H1 (cell line): ENCODE results near the gene ETV7. TPM values are rescaled to one million over a fixed set of nuclear protein-coding genes. Genes with fewer than 3 reads are reported as not detected.
A peak's percentile ranks its signal among the peaks of the same experiment; 100 is the strongest.

Source experiments
- CTCF ChIA-PET: fragments of 300-600 bp; sonication (Branson Sonifier 250); formaldehyde crosslinking; loops from one replicate; lab custom pipeline; 2021; ENCODE audit not compliant: partially characterized antibody; lab: Charles Lee
- POLR2A ChIA-PET: fragments of 300-600 bp; sonication (Branson Sonifier 250); formaldehyde crosslinking; loops from one replicate; lab custom pipeline; 2021; ENCODE audit warnings: inconsistent platforms; ENCODE audit not compliant: partially characterized antibody; lab: Charles Lee
- DNase-seq, 2 experiments: peaks; one replicate each; pipeline versions ENCODE4 v3.0.0 to v3.0.0-alpha.2; 2010 to 2022; ENCODE audit warnings: low spot score in 2 of 2, low read depth in 1 of 2, mixed read lengths in 1 of 2
- FAIRE-seq: peaks from 2 replicates; lab custom pipeline; 2011; peaks lifted over from hg19 to GRCh38; lab: Jason Lieb, UNC
- H2AFZ ChIP-seq: 2 replicates; pipeline ENCODE4 v1.8.1; 2012; ENCODE audit warnings: low read length, inconsistent platforms
- H2AK5ac ChIP-seq: 2 replicates; pipeline ENCODE4 v1.6.1; 2013; ENCODE audit warnings: low read depth, low read length
- H2BK120ac ChIP-seq: replicated peaks from 2 replicates; pipeline ENCODE3; 2013; ENCODE audit warnings: low read depth, low read length, inconsistent platforms
- H2BK12ac ChIP-seq: 2 replicates; pipeline ENCODE4 v1.6.1; 2013; ENCODE audit warnings: low read depth, low read length
- H2BK15ac ChIP-seq: 2 replicates; pipeline ENCODE4 v1.6.1; 2013; ENCODE audit warnings: low read length
- H2BK20ac ChIP-seq: 2 replicates; pipeline ENCODE4 v1.6.1; 2013; ENCODE audit warnings: low read length
- H2BK5ac ChIP-seq: 2 replicates; pipeline ENCODE4 v1.6.1; 2013; ENCODE audit warnings: low read depth, low read length
- H3K14ac ChIP-seq: 2 replicates; pipeline ENCODE4 v1.6.1; 2013; ENCODE audit warnings: inconsistent platforms; ENCODE audit not compliant: insufficient read length
- H3K18ac ChIP-seq: 2 replicates; pipeline ENCODE4 v1.6.1; 2013; ENCODE audit warnings: low read length; ENCODE audit errors: extremely low read depth
- H3K23ac ChIP-seq: 2 replicates; pipeline ENCODE4 v1.6.1; 2013; ENCODE audit warnings: inconsistent platforms; ENCODE audit not compliant: insufficient read length
- H3K23me2 ChIP-seq: 2 replicates; pipeline ENCODE4 v1.6.1; 2013; ENCODE audit warnings: low read depth, low read length
- H3K27ac ChIP-seq: 2 replicates; pipeline ENCODE4 v1.6.1; 2011; ENCODE audit warnings: low read depth, low read length, inconsistent platforms
- H3K27me3 ChIP-seq, 4 experiments: replicated peaks in 1 of 4; 1 replicate in 1 of 4; 2 replicates in 3 of 4; pipeline versions ENCODE4 v1.6.1 to v1.8.1; 2011 to 2013; ENCODE audit warnings: low read length in 3 of 4, mild to moderate bottlenecking in 3 of 4, inconsistent platforms in 2 of 4, mixed read lengths in 2 of 4, moderate library complexity in 1 of 4; ENCODE audit not compliant: control insufficient read depth in 3 of 4, insufficient read depth in 3 of 4; ENCODE audit errors: extremely low read depth in 1 of 4
- H3K36me3 ChIP-seq, 4 experiments: 2 replicates each; pipeline versions ENCODE4 v1.6.1 to v1.8.1; 2011 to 2013; ENCODE audit warnings: mild to moderate bottlenecking in 4 of 4, low read length in 3 of 4, moderate library complexity in 2 of 4, control low read depth in 1 of 4, inconsistent platforms in 1 of 4; ENCODE audit not compliant: insufficient read depth in 4 of 4, control insufficient read depth in 2 of 4
- H3K4ac ChIP-seq: replicated peaks from 2 replicates; pipeline ENCODE3; 2013; ENCODE audit warnings: low read length, low read depth, mixed read lengths, inconsistent platforms; ENCODE audit not compliant: insufficient read length
- H3K4me1 ChIP-seq, 4 experiments: replicated peaks in 1 of 4; 1 replicate in 1 of 4; 2 replicates in 3 of 4; pipeline versions ENCODE4 v1.6.1 to v1.8.1; 2011 to 2013; ENCODE audit warnings: low read length in 3 of 4, inconsistent platforms in 2 of 4, mixed read lengths in 1 of 4; ENCODE audit not compliant: insufficient read depth in 4 of 4, control insufficient read depth in 3 of 4
- H3K4me2 ChIP-seq, 2 experiments: 2 replicates each; pipeline versions ENCODE4 v1.6.1 to v1.8.1; 2011 to 2013; ENCODE audit warnings: low read depth in 2 of 2, low read length in 2 of 2, control low read depth in 1 of 2, inconsistent platforms in 1 of 2, mild to moderate bottlenecking in 1 of 2; ENCODE audit not compliant: insufficient read depth in 1 of 2
- H3K4me3 ChIP-seq, 4 experiments: fragments of 200-600, 300-600 bp in 1 of 4; sonication (generic), shearing (Covaris generic), sonication (Bioruptor Twin) in 1 of 4; 2 replicates each; pipeline versions ENCODE4 v1.5.1 to v1.8.1; 2011 to 2016; ENCODE audit warnings: low read length in 4 of 4, low read depth in 3 of 4, control low read depth in 2 of 4, inconsistent platforms in 2 of 4, mild to moderate bottlenecking in 2 of 4, mixed read lengths in 1 of 4, moderate library complexity in 1 of 4; ENCODE audit not compliant: insufficient read depth in 2 of 4; ENCODE audit errors: extremely low read depth in 1 of 4
- H3K56ac ChIP-seq: replicated peaks from 2 replicates; pipeline ENCODE3; 2013; ENCODE audit warnings: low read depth, mild to moderate bottlenecking, mixed read lengths, low read length, inconsistent platforms; ENCODE audit not compliant: insufficient read length
- H3K79me1 ChIP-seq: 2 replicates; pipeline ENCODE4 v1.6.1; 2013; ENCODE audit warnings: low read depth, low read length, control low read depth
- H3K79me2 ChIP-seq, 2 experiments: 2 replicates each; pipeline versions ENCODE4 v1.6.1 to v1.8.1; 2012 to 2013; ENCODE audit warnings: low read length in 2 of 2, mild to moderate bottlenecking in 2 of 2, inconsistent platforms in 1 of 2; ENCODE audit not compliant: insufficient read depth in 2 of 2, control insufficient read depth in 1 of 2
- H3K9ac ChIP-seq, 4 experiments: replicated peaks in 1 of 4; 1 replicate in 1 of 4; 2 replicates in 3 of 4; pipeline versions ENCODE4 v1.6.1 to v1.8.1; 2011 to 2013; ENCODE audit warnings: low read depth in 3 of 4, low read length in 3 of 4, control low read depth in 2 of 4, mild to moderate bottlenecking in 2 of 4, moderate library complexity in 2 of 4, inconsistent platforms in 1 of 4; ENCODE audit errors: extremely low read depth in 1 of 4
- H3K9me3 ChIP-seq, 2 experiments: 2 replicates each; pipeline versions ENCODE4 v1.6.1 to v1.8.1; 2012 to 2013; ENCODE audit warnings: mild to moderate bottlenecking in 2 of 2, moderate library complexity in 2 of 2, control low read depth in 1 of 2, inconsistent platforms in 1 of 2, low read depth in 1 of 2, low read length in 1 of 2, mixed read lengths in 1 of 2; ENCODE audit not compliant: insufficient read depth in 2 of 2
- H4K20me1 ChIP-seq, 2 experiments: replicated peaks in 1 of 2; 2 replicates each; pipeline versions ENCODE3 to v1.8.1; 2011 to 2013; ENCODE audit warnings: inconsistent platforms in 2 of 2, low read length in 2 of 2, mild to moderate bottlenecking in 1 of 2; ENCODE audit not compliant: insufficient read depth in 2 of 2, control insufficient read depth in 1 of 2
- H4K5ac ChIP-seq: 2 replicates; pipeline ENCODE4 v1.6.1; 2013; ENCODE audit warnings: low read length, low read depth, mixed read lengths, inconsistent platforms; ENCODE audit not compliant: insufficient read length
- H4K8ac ChIP-seq: 2 replicates; pipeline ENCODE4 v1.8.0; 2013; ENCODE audit warnings: mild to moderate bottlenecking, moderate library complexity, low read length, inconsistent platforms; ENCODE audit not compliant: insufficient read depth; ENCODE audit errors: extremely low read depth
- H4K91ac ChIP-seq: replicated peaks from 2 replicates; pipeline ENCODE3; 2013; ENCODE audit warnings: low read length, mixed read lengths, inconsistent platforms; ENCODE audit not compliant: insufficient read length
- CBX5 ChIP-seq: fragments of 300-800, 300-1000 bp; sonication (generic); IDR thresholded peaks from 2 replicates; pipeline ENCODE4 v1.7.1; 2016; ENCODE audit warnings: antibody characterized with exemption, low read length, low read depth
- CBX8 ChIP-seq: fragments of 300-800, 300-1000 bp; sonication (generic); IDR thresholded peaks from 2 replicates; pipeline ENCODE4 v1.7.1; 2016; ENCODE audit warnings: low read depth, low read length, borderline replicate concordance
- CEBPB ChIP-seq: IDR thresholded peaks from 2 replicates; pipeline ENCODE4 v1.6.1; 2012; ENCODE audit warnings: low read depth, low read length
- JUN ChIP-seq: IDR thresholded peaks from 2 replicates; pipeline ENCODE4 v1.6.1; 2011; ENCODE audit warnings: low read depth, mild to moderate bottlenecking, improper control_type of control experiment, low read length
- KDM5A ChIP-seq: fragments of 200-600 bp; IDR thresholded peaks from 2 replicates; pipeline ENCODE4 v1.7.1; 2012; ENCODE audit warnings: mild to moderate bottlenecking, low read length, inconsistent platforms, mixed read lengths
- POLR2AphosphoS5 ChIP-seq: IDR thresholded peaks from 2 replicates; pipeline ENCODE4 v1.6.1; 2011; ENCODE audit warnings: low read depth, low read length
- POU5F1 ChIP-seq: IDR thresholded peaks from 2 replicates; pipeline ENCODE4 v1.6.1; 2011; ENCODE audit warnings: low read depth, mild to moderate bottlenecking, low read length, moderate library complexity
- RBBP5 ChIP-seq: IDR thresholded peaks from 2 replicates; pipeline ENCODE4 v1.7.1; 2012; ENCODE audit warnings: low read depth, mild to moderate bottlenecking, inconsistent platforms, low read length, moderate library complexity, borderline replicate concordance
- SIN3A ChIP-seq, 2 experiments: IDR thresholded peaks in 1 of 2; conservative IDR thresholded peaks in 1 of 2; 2 replicates each; pipeline ENCODE4 v1.6.1; 2011 to 2012; ENCODE audit warnings: low read length in 2 of 2, improper control_type of control experiment in 1 of 2, low read depth in 1 of 2, mild to moderate bottlenecking in 1 of 2
- TCF12 ChIP-seq: IDR thresholded peaks from 2 replicates; pipeline ENCODE4 v1.6.1; 2011; ENCODE audit warnings: low read depth, mild to moderate bottlenecking, low read length
- WGBS, 2 experiments: shearing (Covaris generic) in 1 of 2; methylation state at CpG; one replicate each; pipeline versions ENCODE4 v1.1.6 to v1.1.7; 2013 to 2015; ENCODE audit warnings: low lambda C conversion rate in 2 of 2, mixed read lengths in 2 of 2, inconsistent platforms in 1 of 2, low coverage in 1 of 2, missing lambda C conversion rate in 1 of 2; ENCODE audit not compliant: insufficient replicate concordance in 2 of 2, insufficient coverage in 1 of 2, insufficient read length in 1 of 2; ENCODE audit errors: extremely low coverage in 1 of 2, missing lambda C conversion rate in 1 of 2; 5-methylcytosine and 5-hydroxymethylcytosine counted together
- polyA plus RNA-seq, 7 experiments: library from polyadenylated mRNA; depleted of rRNA in 3 of 7; stranded (reverse) in 5 of 7; unstranded in 2 of 7; fragments of >200 nt in 5 of 7; fragments of 200-250 nt in 2 of 7; gene quantifications; 1 replicate in 5 of 7; 2 replicates in 1 of 7; 4 replicates in 1 of 7; pipeline versions ENCODE4 v1.2.1 to v1.2.3, GENCODE V29; 2011 to 2013; ENCODE audit warnings: missing spikeins in 2 of 7, mixed read lengths in 2 of 7
- total RNA-seq: library from RNA; stranded (reverse); fragmentation: NEBNext Ultra II Directional; extraction: Animal tissue kit (Norgen Biotek cat#: 25700); gene quantifications from 2 replicates; pipeline ENCODE4 v1.2.1, GENCODE V29; 2021

ETV7 gene
- total and polyA plus RNA-seq, 2 of the 8 experiments (the other 6 are each of a cell fraction or from before 2014, with no cell fraction given): 0.54 to 2.4 TPM

DNA sequence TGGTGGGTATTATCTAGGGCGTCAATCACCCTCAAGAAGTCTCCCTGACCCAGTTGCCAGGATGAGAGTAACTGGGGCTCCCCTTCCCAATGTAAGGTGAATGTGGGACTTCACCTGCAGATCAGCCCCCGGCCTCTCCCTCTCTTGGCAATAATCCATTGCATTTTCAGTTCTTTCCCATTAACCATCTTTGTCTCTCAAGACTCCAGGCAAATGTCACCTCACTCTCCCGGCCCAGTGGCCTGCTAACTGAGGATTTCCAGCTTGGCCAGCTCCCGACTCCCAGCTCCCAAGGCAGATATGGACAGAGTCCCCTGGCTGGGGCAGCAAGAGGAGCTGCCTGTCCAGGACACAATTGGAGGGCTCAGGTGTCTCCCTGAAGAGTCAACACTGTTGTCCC is 7.3 kb downstream of the ETV7 start:
- Histone ChIP-seq H2BK20ac (peak overlapping the region; percentile 48; the same call in 1 of the 2 replicates), H2AFZ (no peak overlapping the region), H2BK15ac (no peak overlapping the region), H3K23me2 (no peaks in the 10 kb centered on the region), H3K14ac (no peak overlapping the region), H3K27me3 (peaks cover 0 to 2% (median under 1%) of the 10 kb centered on the region in 4 experiments; a peak in 3 of 7 replicates), H3K79me1 (no peaks in the 10 kb centered on the region), H3K4me1 (peaks cover 0 to 8% (median 2%) of the 10 kb centered on the region in 4 experiments; a peak in 4 of 7 replicates), H4K8ac (no peak overlapping the region), H4K91ac (no peak overlapping the region), H3K4ac (no peak overlapping the region), H3K9me3 (no peaks in the 10 kb centered on the region), H3K18ac (no peak overlapping the region), H3K27ac (no peak overlapping the region), H4K5ac (no peak overlapping the region), H2BK120ac (no peak overlapping the region), H3K36me3 (no peaks in the 10 kb centered on the region), H2BK12ac (no peak overlapping the region), H3K9ac (no peak overlapping the region), H2AK5ac (no peak overlapping the region), H3K4me3 (no peak overlapping the region), H3K79me2 (no peaks in the 10 kb centered on the region), H4K20me1 (no peaks in the 10 kb centered on the region), H2BK5ac (no peak overlapping the region), H3K4me2 (no peak overlapping the region), H3K56ac (no peak overlapping the region), H3K23ac (no peak overlapping the region)
- FAIRE-seq (no peak), DNase-seq (no peak)
- 80% methylated on average over 4 of the region's 4 CpGs; no CpG with 5 or more reads in 1 of the 2 experiments for WGBS, 2 experiments
- POLR2A ChIA-PET: no interaction called here
- CTCF ChIA-PET: interaction anchor here (0.6 to 1.5 kb wide), 8 partner anchors 9 to 1837 kb away, joined by 3 to 7 read pairs (median 4); no protein-coding TSS in a partner anchor
- TF ChIP-seq KDM5A: no peak
- TF ChIP-seq SIN3A (conservative IDR thresholded peaks at IDR 0.05 in 1 of 2, IDR thresholded peaks at IDR 0.05 in 1 of 2; ENCODE audit: low read depth in 1 of 2, low read length in 2 of 2): no peak
- TF ChIP-seq CEBPB: no peak
- no peak for TF ChIP-seq POU5F1
- no peak for TF ChIP-seq RBBP5
- no peak for TF ChIP-seq JUN
- TF ChIP-seq CBX8: no peak
- TF ChIP-seq TCF12: no peak
- no peak for TF ChIP-seq POLR2AphosphoS5
- TF ChIP-seq CBX5: no peak
